ENCODE data around the gene MYOZ2.
"Not testable (repeated sequence)": the region's sequence is repeated elsewhere in the genome, so short reads cannot be mapped to it uniquely, and the experiment has no call there.

The MYOZ2 gene

GRCh38 chr4:119162174-119162573 is 26.5 kb downstream of the MYOZ2 start:
- no peaks in the 10 kb centered on the region for H3K27me3 ChIP-seq (ENCODE audit: insufficient read depth, low read depth)
- H3K9ac ChIP-seq: no peak overlapping the region
- H3K36me3 ChIP-seq (ENCODE audit: insufficient read depth): no peaks in the 10 kb centered on the region
- no peak overlapping the region for H3K4me3 ChIP-seq (IDR thresholded peaks at IDR 0.05; ENCODE audit: insufficient read depth, low read depth, low read length)
- no peak overlapping the region for H3K27ac ChIP-seq
- no peaks in the 10 kb centered on the region for H3K4me1 ChIP-seq (ENCODE audit: low read depth, poor library complexity, severe bottlenecking)
- no peaks in the 10 kb centered on the region for H3K79me2 ChIP-seq (ENCODE audit: insufficient read depth, low read depth)
- H4K20me1 ChIP-seq (ENCODE audit: insufficient read depth): no peaks in the 10 kb centered on the region
- H2AFZ ChIP-seq (ENCODE audit: low read depth): no peak overlapping the region
- no peak overlapping the region for H3K4me2 ChIP-seq
- no peak for TF ChIP-seq CTCF (conservative IDR thresholded peaks at IDR 0.05; ENCODE audit: low read depth, low read length)

GRCh38 chr4:119165767-119166166 is 30.1 kb downstream of the MYOZ2 start:
- Histone ChIP-seq H3K4me2 (no peak overlapping the region), H3K27me3 (ENCODE audit: insufficient read depth, low read depth) (no peaks in the 10 kb centered on the region), H3K4me1 (ENCODE audit: low read depth, poor library complexity, severe bottlenecking) (no peaks in the 10 kb centered on the region), H4K20me1 (ENCODE audit: insufficient read depth) (no peaks in the 10 kb centered on the region), H3K36me3 (ENCODE audit: insufficient read depth) (no peaks in the 10 kb centered on the region), H2AFZ (ENCODE audit: low read depth) (no peak overlapping the region), H3K9ac (no peak overlapping the region), H3K27ac (no peak overlapping the region), H3K79me2 (ENCODE audit: insufficient read depth, low read depth) (no peaks in the 10 kb centered on the region), H3K4me3 (IDR thresholded peaks at IDR 0.05; ENCODE audit: insufficient read depth, low read depth, low read length) (no peak overlapping the region)
- TF ChIP-seq CTCF (conservative IDR thresholded peaks at IDR 0.05; ENCODE audit: low read depth, low read length): no peak

- Histone ChIP-seq H3K27me3 (ENCODE audit: insufficient read depth, low read depth) (no peaks in the 10 kb centered on the region), H3K4me3 (IDR thresholded peaks at IDR 0.05; ENCODE audit: insufficient read depth, low read depth, low read length) (no peak overlapping the region), H3K27ac (no peak overlapping the region), H3K36me3 (ENCODE audit: insufficient read depth) (no peaks in the 10 kb centered on the region), H2AFZ (ENCODE audit: low read depth) (no peak overlapping the region), H3K79me2 (ENCODE audit: insufficient read depth, low read depth) (no peaks in the 10 kb centered on the region), H3K4me1 (ENCODE audit: low read depth, poor library complexity, severe bottlenecking) (no peaks in the 10 kb centered on the region), H3K9ac (no peak overlapping the region), H3K4me2 (no peak overlapping the region), H4K20me1 (ENCODE audit: insufficient read depth) (no peaks in the 10 kb centered on the region)
- no peak for TF ChIP-seq CTCF (conservative IDR thresholded peaks at IDR 0.05; ENCODE audit: low read depth, low read length)
These were observed 34.6 kb downstream of the MYOZ2 start for GRCh38 chr4:119170195-119170594.

DNA sequence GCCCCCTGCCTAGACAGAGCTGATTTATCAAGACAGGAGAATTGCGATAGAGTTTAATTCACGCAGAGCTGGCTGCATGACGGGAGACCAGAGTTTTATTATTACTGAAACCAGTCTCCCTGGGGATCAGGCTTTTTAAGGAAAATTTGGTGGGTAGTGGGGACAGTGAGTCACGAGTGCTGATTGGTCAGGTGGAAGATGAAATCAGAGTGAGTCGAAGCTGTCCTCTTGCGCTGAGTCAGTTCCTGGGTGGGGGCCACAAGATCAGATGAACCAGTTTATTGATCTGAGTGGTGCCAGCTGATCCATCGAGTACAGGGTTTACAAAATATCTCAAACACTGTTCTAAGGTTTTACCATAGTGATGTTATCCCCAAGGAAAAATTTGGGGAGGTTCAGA is 36.6 kb downstream of the MYOZ2 start:
- Histone ChIP-seq H2AFZ (ENCODE audit: low read depth) (no peak overlapping the region), H3K4me1 (ENCODE audit: low read depth, poor library complexity, severe bottlenecking) (no peaks in the 10 kb centered on the region), H4K20me1 (ENCODE audit: insufficient read depth) (no peaks in the 10 kb centered on the region), H3K4me3 (IDR thresholded peaks at IDR 0.05; ENCODE audit: insufficient read depth, low read depth, low read length) (no peak overlapping the region), H3K36me3 (ENCODE audit: insufficient read depth) (no peaks in the 10 kb centered on the region), H3K9ac (no peak overlapping the region), H3K27ac (no peak overlapping the region), H3K79me2 (ENCODE audit: insufficient read depth, low read depth) (no peaks in the 10 kb centered on the region), H3K27me3 (ENCODE audit: insufficient read depth, low read depth) (no peaks in the 10 kb centered on the region), H3K4me2 (no peak overlapping the region)
- TF ChIP-seq CTCF (conservative IDR thresholded peaks at IDR 0.05; ENCODE audit: low read depth, low read length): no peak

DNA sequence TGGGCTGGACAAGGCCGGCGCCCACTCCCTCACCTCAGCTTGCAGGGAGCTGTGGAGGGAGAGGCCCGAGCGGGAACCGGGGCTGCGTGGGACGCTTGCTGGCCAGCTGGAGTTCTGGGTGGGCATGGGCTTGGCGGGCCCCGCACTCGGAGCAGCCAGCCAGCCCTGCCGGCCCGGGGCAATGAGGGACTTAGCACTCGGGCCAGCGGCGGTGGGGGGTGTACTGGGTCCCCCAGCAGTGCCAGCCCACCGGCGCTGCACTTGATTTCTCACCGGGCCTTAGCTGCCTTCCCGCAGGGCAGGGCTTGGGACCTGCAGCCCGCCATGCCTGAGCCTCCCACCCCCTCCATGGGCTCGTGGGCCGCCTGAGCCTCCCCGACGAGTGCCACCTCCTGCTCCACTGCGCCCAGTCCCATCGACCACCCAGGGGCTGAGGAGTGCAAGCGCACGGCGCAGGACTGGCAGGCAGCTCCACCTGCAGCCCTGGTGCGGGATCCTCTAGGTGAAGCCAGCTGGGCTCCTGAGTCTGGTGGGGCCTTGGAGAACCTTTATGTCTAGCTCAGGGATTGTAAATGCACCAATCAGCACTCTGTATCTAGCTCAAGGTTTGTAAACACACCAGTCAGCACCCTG is 38.2 kb downstream of the MYOZ2 start:
- H3K36me3 ChIP-seq (ENCODE audit: insufficient read depth); H4K20me1 ChIP-seq (ENCODE audit: insufficient read depth); H3K4me2 ChIP-seq; H3K4me3 ChIP-seq (IDR thresholded peaks at IDR 0.05; ENCODE audit: insufficient read depth, low read depth, low read length); H3K27me3 ChIP-seq (ENCODE audit: insufficient read depth, low read depth); H3K4me1 ChIP-seq (ENCODE audit: low read depth, poor library complexity, severe bottlenecking); H3K79me2 ChIP-seq (ENCODE audit: insufficient read depth, low read depth); H2AFZ ChIP-seq (ENCODE audit: low read depth); H3K27ac ChIP-seq; H3K9ac ChIP-seq: not testable (repeated sequence)
